GM12801 (cell line): ENCODE results near the gene BIRC2.

Experiments
- TF ChIP-seq, protein P1 (sequence below): IDR thresholded peaks from one replicate; pipeline ENCODE4 v1.5.1; 2011; ENCODE audit warnings: control low read depth; ENCODE audit not compliant: insufficient read length; ENCODE audit errors: extremely low read depth

BIRC2 gene

GRCh38 chr11:102385085-102386007 lies 38.3 kb downstream of the BIRC2 start:
- TF ChIP-seq, protein P1, sequence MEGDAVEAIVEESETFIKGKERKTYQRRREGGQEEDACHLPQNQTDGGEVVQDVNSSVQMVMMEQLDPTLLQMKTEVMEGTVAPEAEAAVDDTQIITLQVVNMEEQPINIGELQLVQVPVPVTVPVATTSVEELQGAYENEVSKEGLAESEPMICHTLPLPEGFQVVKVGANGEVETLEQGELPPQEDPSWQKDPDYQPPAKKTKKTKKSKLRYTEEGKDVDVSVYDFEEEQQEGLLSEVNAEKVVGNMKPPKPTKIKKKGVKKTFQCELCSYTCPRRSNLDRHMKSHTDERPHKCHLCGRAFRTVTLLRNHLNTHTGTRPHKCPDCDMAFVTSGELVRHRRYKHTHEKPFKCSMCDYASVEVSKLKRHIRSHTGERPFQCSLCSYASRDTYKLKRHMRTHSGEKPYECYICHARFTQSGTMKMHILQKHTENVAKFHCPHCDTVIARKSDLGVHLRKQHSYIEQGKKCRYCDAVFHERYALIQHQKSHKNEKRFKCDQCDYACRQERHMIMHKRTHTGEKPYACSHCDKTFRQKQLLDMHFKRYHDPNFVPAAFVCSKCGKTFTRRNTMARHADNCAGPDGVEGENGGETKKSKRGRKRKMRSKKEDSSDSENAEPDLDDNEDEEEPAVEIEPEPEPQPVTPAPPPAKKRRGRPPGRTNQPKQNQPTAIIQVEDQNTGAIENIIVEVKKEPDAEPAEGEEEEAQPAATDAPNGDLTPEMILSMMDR: no peak

DNA sequence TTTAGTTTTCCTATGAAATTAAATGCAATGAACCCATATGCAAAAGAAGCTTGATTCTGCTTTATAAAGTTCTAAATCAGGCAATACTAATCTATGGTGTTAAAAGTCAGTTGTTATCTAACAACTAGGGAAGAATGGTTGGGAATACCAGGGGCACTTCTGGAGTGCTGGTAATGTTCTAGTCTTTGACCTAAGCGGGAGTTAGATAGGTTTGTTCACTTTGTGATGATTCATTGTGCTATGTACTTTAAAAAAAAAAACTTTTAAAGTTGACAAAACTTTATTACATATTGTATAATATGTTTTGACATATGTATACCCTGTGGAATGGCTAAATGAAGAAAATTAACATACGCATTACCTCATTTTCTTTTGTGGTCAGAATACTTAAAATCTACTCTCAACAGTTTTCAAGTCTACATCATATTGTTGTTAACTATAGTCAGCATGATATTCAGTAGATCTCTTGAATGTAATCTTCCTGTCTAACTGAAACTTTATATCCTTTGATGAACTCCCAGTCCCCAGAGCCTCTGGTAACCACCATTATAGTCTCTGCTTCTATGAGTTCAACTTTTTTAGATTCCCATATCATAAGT lies 39.2 kb downstream of the BIRC2 start:
- TF ChIP-seq, protein P1: no peak

DNA sequence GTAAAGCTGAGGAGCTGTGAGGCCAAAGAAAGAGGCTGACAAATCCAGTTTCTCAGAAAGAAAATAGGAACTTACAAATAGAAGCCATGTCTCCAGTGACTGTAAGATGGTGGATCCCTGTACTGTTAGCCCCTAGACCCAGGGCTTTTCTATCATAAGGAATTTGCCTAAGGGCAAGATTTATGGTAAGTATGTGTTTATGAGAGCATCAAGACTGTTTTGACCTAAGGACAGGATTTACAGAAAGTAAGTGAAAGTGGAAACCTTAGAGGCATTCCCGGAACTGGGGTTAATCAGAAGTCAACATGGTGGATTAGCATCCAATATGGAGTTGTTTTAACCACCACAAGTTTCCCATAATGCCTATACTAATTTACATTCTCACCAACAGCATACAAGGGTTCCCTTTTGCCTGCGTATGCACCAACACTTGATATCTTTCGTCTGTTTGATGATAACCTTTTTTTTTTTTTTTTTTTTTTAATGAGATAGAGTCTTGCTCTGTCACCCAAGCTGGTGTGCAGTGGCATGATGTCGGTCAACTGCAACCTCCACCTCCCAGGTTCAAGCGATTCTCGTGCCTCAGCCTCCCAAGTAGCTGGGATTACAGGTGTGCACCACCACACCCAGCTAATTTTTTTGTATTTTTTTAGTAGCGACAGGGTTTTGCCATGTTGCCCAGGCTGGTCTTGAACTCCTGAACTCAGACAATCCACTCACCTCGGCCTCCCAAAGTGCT lies 40.2 kb downstream of the BIRC2 start:
- TF ChIP-seq, protein P1: no peak

GRCh38 chr11:102389253-102389652 lies 42.2 kb downstream of the BIRC2 start:
- TF ChIP-seq, protein P1: no peak

DNA sequence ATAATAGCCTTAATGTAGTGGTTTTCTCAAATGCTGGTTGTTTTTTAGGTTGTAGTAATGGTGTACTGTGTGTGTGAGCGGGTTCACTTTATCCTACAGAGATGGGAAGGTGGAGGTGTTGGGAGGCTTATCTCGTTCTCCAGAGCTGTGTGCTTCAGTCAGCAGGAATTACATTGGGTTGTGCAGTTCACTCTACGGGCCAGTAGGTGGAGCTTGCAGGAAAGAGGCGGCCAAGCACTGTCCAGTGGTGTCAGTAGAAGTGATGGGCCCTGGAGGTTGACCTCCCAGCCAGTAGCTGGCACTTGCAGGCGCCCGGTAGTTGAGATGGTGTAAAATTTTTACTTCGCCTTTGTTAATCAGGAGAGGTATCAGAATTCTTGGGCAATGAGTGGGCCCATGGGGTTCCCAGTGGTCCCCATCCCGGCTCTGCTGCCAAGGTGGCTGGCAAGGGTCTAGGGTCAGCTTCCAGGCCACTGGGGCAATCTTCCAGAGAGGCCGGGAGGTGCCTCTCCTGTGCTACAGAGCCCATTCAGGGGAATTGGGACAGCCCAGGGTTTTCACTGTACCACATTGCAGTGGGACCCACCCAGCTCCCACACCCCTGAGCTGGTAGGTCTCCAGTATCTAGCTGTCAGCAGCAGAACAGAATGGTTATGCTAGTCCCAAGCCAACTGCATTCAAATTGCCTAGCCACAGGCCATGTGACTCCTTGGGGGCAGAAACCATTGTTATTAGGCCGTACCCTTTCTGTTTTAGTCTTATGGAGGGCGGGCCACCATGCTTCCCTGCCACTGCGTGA lies 43.9 kb downstream of the BIRC2 start:
- TF ChIP-seq, protein P1: peak; percentile 68

DNA sequence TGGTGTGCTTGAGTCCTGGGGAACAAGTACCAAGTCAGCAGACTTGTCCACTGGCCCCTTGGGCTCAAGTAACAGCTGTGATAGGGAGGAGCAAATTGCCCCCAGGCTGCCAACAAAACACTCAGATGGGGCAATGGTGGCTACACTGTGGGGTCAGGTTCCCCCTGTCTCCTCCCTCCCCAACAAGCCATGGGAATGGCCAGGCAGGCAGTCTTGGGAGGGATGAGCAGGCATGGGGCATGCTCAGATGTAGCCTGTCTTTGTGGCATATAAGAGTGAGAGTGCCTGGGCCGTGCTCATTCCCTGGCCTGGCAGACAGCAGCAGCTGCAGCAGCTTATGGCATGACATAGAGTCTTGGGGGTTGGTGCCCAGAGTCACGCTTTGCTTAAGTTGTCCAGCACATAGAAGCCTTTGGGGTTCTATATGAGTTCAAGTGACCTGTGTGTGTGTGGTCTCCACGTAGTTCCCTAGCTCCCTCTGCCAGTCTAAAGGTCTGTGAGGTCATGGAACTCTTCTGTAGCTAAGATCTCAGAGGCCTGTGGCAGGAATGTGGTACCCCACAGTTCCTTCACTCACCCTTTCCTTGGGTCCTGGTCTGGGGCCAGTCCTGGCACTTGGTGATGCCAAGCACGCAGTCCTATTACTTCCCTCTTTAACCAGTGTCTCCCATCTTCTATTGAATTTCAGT lies 44.7 kb downstream of the BIRC2 start:
- TF ChIP-seq, protein P1: no peak
